Psoas muscle (tissue), 8 donors: ENCODE results near the gene TRMT10A. TPM values are rescaled to one million over a fixed set of nuclear protein-coding genes. Genes with fewer than 3 reads are reported as not detected.

Experiments
- ATAC-seq, 4 donors: fragments of 200-7000 bp; cut with Tn5 transposase; one replicate each; pipeline ENCODE4 v1.9.1; 2020; ENCODE audit warnings: moderate library complexity in 3 of 4, mild to moderate bottlenecking in 2 of 4
- DNase-seq, 2 donors: peaks; one replicate each; pipeline ENCODE4 v3.0.0-alpha.2; 2020
- H3K27ac ChIP-seq: fragments of 200-600 bp; one replicate; pipeline ENCODE4 v1.8.0; 2022
- H3K27me3 ChIP-seq, 3 donors: fragments of 200-600 bp in 1 of 3; one replicate each; pipeline versions ENCODE4 v1.6.1 to v1.8.0; 2013 to 2022; ENCODE audit warnings: low read length in 2 of 3, mild to moderate bottlenecking in 2 of 3, moderate library complexity in 1 of 3; ENCODE audit not compliant: insufficient read depth in 3 of 3
- H3K36me3 ChIP-seq, 2 donors: fragments of 200-600 bp in 1 of 2; one replicate each; pipeline versions ENCODE4 v1.6.1 to v1.8.0; 2013 to 2022; ENCODE audit warnings: low read depth in 1 of 2, mild to moderate bottlenecking in 1 of 2, moderate library complexity in 1 of 2; ENCODE audit not compliant: insufficient read depth in 1 of 2
- H3K4me1 ChIP-seq: fragments of 200-600 bp; one replicate; pipeline ENCODE4 v1.8.0; 2022
- H3K4me3 ChIP-seq: fragments of 200-600 bp; one replicate; pipeline ENCODE4 v1.8.0; 2022; ENCODE audit warnings: mild to moderate bottlenecking
- H3K9me3 ChIP-seq: fragments of 200-600 bp; one replicate; pipeline ENCODE4 v1.8.0; 2022
- WGBS, 3 donors: extraction: QIAGEN DNeasy Blood & Tissue Kit; methylation state at CpG; one replicate each; pipeline versions ENCODE4 v1.1.6 to v1.1.7; 2013; 5-methylcytosine and 5-hydroxymethylcytosine counted together
- intact Hi-C, 2 donors: fragments of 100-400 bp; cut with DNase I; formaldehyde crosslinking; loops; one replicate each; pipeline versions ENCODE4 v1.11.0 to v1.14.2; 2022
- polyA plus RNA-seq, 3 donors: library from polyadenylated mRNA; stranded (reverse); fragments of 200-250 nt; gene quantifications; one replicate each; pipeline ENCODE4 v1.2.3, GENCODE V29; 2013
- total RNA-seq, 4 donors: library from RNA; stranded (reverse); fragmentation: NEBNext Ultra II Directional in 2 of 4; extraction: Animal tissue kit (Norgen Biotek cat#: 25700) in 2 of 4; gene quantifications; one replicate each; pipeline versions ENCODE4 v1.2.1 to v1.2.4, GENCODE V29; 2021 to 2023
- TF ChIP-seq, protein P1 (sequence below): fragments of 200-600 bp; IDR thresholded peaks from one replicate; pipeline ENCODE4 v1.8.0; 2022; ENCODE audit warnings: antibody characterized with exemption
- donor health status: healthy with polysubstance abuse.
- donor health status: DM: no; HTN: no; CAD: no; lungs with moderate emphysema.
- donor health status: Bipolar disorder and iron deficiency.
- donor health status: healthy.
- donor health status: DM: yes; HTN: yes; CAD: no.
- donor health status: DM: no; HTN: no; CAD: no.
- donor health status: DM: no; HTN: no; CAD: no.
- donor health status: DM: yes; HTN: yes; CAD: no.

The TRMT10A gene
- total and polyA plus RNA-seq, 7 donors, result 2.1 to 7.2 (median 4.5) TPM

DNA sequence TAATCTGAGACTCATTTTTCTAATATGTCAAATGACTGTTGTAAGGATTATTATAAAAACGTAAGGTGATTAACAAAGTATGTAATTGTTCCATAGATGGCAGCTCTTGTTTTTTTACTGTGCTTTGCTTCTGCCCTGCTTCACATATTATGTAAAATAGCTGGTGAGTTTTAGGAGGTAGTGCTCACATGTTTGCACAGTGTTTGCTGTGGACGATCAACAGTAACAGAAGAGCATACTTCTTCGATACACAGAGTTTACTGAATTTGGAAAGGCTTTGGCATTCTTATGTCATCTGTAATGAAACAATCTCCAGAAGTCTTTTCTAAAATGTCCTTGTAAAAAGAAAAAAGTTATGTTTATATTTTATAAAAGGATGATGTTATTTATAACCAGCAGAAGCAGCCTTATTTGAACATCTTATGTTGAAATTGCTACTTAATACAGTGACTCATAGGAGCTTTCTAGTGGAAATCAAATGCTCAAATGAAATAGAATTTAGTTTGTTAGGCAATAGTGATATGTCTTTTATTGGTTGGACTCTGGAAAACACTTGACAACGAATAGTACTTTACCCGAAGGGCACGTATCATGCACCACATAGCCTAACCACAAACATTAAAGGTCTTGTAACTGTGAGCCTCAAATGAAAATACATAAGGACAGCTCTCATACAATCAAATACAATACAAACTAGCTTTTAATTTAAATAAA is 8.8 kb upstream of the TRMT10A start:
- peak in 3 of 4 donors; percentile 52 to 75 (median 56) for ATAC-seq

DNA sequence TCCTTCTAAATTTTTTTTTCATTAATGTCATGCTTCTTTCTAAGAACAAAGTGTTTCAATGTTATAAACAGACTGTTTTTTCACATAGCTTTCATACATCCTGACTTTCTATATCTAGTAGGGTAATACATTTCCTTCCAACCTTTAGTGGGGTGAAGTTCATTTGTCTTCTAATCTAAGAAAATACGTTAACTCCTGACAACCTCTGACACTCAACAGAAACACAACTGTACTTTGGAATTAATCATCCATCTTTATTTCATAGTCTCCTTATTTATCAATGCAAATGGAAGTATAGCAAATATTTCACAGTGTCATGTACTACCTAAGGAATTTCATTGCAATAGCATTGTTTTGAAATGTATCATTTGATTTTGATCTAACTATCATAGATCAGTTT is 8.0 kb upstream of the TRMT10A start:
- H3K27me3 ChIP-seq, result no peaks in the 10 kb centered on the region
- TF ChIP-seq, protein P1, sequence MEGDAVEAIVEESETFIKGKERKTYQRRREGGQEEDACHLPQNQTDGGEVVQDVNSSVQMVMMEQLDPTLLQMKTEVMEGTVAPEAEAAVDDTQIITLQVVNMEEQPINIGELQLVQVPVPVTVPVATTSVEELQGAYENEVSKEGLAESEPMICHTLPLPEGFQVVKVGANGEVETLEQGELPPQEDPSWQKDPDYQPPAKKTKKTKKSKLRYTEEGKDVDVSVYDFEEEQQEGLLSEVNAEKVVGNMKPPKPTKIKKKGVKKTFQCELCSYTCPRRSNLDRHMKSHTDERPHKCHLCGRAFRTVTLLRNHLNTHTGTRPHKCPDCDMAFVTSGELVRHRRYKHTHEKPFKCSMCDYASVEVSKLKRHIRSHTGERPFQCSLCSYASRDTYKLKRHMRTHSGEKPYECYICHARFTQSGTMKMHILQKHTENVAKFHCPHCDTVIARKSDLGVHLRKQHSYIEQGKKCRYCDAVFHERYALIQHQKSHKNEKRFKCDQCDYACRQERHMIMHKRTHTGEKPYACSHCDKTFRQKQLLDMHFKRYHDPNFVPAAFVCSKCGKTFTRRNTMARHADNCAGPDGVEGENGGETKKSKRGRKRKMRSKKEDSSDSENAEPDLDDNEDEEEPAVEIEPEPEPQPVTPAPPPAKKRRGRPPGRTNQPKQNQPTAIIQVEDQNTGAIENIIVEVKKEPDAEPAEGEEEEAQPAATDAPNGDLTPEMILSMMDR, result no peak
- peaks cover 21% of the 10 kb centered on the region for H3K4me1 ChIP-seq
- no peaks in the 10 kb centered on the region for H3K36me3 ChIP-seq
- no peak overlapping the region for H3K4me3 ChIP-seq
- 61 to 69% (median 63%) methylated on average over 1 of the region's 1 CpG for WGBS, 3 donors
- intact Hi-C loops, result loop anchor here in 1 of 2 donors (5.0 kb wide), 2 partner anchors 35 to 50 kb away; no protein-coding TSS in a partner anchor
- DNase-seq (no peak), ATAC-seq (no peak)
- H3K27ac ChIP-seq, result no peak overlapping the region
- no peaks in the 10 kb centered on the region for H3K9me3 ChIP-seq

More for the DNA sequence above, 8.8 kb upstream of the TRMT10A start:
- H3K4me1 ChIP-seq, result peaks cover 17% of the 10 kb centered on the region
- TF ChIP-seq, protein P1, result no peak
- no peaks in the 10 kb centered on the region for H3K27me3 ChIP-seq
- H3K9me3 ChIP-seq, result no peaks in the 10 kb centered on the region
- WGBS, 3 donors, result 55 to 71% (median 61%) methylated on average over 6 of the region's 6 CpGs
- no peaks in the 10 kb centered on the region for H3K36me3 ChIP-seq
- intact Hi-C loops, result loop anchor here in 1 of 2 donors (5.0 kb wide), 2 partner anchors 35 to 50 kb away; no protein-coding TSS in a partner anchor
- no peak for DNase-seq
- peak overlapping the region; percentile 17 for H3K4me3 ChIP-seq
- H3K27ac ChIP-seq, result peak overlapping the region; percentile 57

DNA sequence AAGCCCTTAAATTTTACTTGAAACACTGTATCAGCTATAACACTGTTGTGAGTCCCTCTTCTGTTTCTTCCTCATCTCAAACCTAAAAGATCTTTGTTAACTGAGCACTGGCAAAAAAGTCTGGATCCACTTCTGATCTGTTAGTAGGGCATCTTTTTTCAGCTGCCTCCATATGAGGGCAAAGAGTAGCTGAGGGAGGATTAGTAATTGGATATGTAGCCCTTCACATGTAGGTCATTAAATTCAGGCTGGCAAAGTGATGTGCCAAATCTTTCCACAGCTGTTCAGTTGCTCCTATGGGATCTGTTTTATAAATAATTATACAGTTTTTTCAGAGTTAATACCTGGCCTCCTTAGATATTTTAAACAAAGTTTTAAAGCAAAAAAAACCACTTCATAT is 1.1 kb upstream of the TRMT10A start:
- peak; percentile 50 to 71 (median 66) for ATAC-seq
- Histone ChIP-seq H3K36me3 (no peaks in the 10 kb centered on the region), H3K27me3 (no peaks in the 10 kb centered on the region), H3K4me3 (peak overlapping the region; percentile 85), H3K9me3 (no peaks in the 10 kb centered on the region), H3K4me1 (peaks cover 21% of the 10 kb centered on the region), H3K27ac (peak overlapping the region; percentile 91)
- TF ChIP-seq, protein P1, result no peak
- no peak for DNase-seq
- intact Hi-C loops, result loop anchor here (1.0 to 5.0 kb wide), 5 partner anchors 80 to 382 kb away; partner anchors contain the start of genes DNAJB14 (in 1 of the 2) and LAMTOR3 (in 1 of the 2)

DNA sequence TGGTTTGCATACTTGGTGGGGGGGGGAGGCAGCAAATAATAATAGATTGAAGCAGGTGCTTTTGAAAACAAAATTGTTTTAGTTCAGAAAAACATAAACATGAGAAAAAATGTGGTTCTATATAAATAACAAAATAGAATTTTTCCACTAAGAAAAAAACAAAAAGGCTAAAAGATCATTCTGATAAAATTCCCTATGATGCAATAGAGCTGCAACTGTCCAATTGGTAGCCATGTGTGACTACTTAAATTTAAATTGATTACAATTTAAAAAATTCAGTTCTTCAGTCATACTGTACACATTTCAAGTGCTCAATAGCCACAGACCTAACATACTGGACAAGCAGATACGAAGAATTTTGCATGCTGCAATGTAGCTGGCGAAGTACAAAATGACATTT is 11.0 kb downstream of the TRMT10A start:
- 97 to 99% (median 97%) methylated on average over 2 of the region's 2 CpGs for WGBS, 3 donors
- H3K4me3 ChIP-seq, result no peak overlapping the region
- peaks cover 0 to 66% of the 10 kb centered on the region in 2 donors for H3K36me3 ChIP-seq
- no peaks in the 10 kb centered on the region for H3K27me3 ChIP-seq
- H3K27ac ChIP-seq, result no peak overlapping the region
- ATAC-seq (no peak), DNase-seq (no peak)
- no peaks in the 10 kb centered on the region for H3K9me3 ChIP-seq
- TF ChIP-seq, protein P1, result no peak
- H3K4me1 ChIP-seq, result no peaks in the 10 kb centered on the region
- intact Hi-C loops, result no loop called here
